ENCODE data around the gene STARD5.

DNA sequence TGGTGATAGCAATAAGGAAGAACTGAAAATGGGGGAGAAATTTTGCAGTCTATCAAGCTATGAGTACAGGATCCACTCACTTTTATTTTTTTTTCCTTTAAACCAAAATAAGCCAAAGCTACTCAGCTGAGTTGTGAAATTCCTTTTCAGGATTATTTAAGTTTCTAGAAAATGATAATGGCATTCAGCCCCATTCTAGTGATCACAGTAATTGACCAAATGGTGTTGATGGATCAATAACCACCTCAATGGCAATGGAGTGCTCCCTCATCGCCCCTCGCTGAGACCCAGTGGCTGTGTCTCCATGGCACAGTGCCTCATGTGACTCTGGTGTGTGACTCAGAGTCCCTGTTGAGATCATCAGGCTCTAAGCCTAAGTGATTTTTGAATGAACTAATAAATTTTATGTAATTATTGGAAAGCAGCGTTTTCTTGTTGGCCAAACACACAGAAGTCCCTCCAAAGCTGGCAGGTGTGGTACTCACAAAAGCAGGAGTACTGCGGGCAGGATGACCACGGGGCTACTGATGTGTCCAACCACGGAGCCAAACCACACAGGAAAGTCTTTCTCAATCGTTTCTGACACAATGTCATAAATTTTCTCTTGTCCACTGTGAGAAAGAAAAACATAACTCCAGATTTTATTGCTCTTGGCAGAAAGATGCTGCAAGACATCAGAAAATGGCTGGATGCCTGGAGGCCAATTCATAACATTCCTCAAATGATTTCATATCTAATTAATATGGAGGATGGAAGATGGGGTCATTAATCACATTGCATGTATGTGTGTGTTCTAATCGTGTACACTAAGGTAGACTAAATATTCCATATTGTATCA, 14.4 kb upstream of the STARD5 start:
- TF ChIP-seq POLR2AphosphoS5 (IDR thresholded peaks at IDR 0.05; ENCODE audit: borderline replicate concordance, low read depth, low read length) = no peak
- TF ChIP-seq FOXP2 (optimal IDR thresholded peaks at IDR 0.05; ENCODE audit: control extremely low read depth, extremely low read length, insufficient read depth) = no peak
- TF ChIP-seq EZH2 (IDR thresholded peaks at IDR 0.05) = no peak
